Amygdala (tissue), 56 donors: ENCODE results near the gene LSM10.

ENCODE experiments used
- DNase-seq, 56 donors: peaks; one replicate each; lab custom pipeline; 2025; lab: John Stamatoyannopoulos, UW

Gene LSM10

GRCh38 chr1:36411674-36412648 is 14.3 kb upstream of the LSM10 start:
- DNase-seq: peak in 7 of 56 donors; percentile 7 to 44 (median 13)

GRCh38 chr1:36408479-36408878 is 10.8 kb upstream of the LSM10 start:
- no peak for DNase-seq

GRCh38 chr1:36406440-36406839 is 8.7 kb upstream of the LSM10 start:
- no peak for DNase-seq

GRCh38 chr1:36402504-36402890 is 4.8 kb upstream of the LSM10 start:
- no peak for DNase-seq

GRCh38 chr1:36401602-36402503 is 4.1 kb upstream of the LSM10 start:
- no peak for DNase-seq

- DNase-seq: peak in 36 of 56 donors; percentile 7 to 58 (median 26)
Measured at GRCh38 chr1:36400825-36401601, 3.3 kb upstream of the LSM10 start.

GRCh38 chr1:36400514-36400824 is 2.8 kb upstream of the LSM10 start:
- DNase-seq: no peak

GRCh38 chr1:36398370-36398977 is 766 bp upstream of the LSM10 start:
- no peak for DNase-seq

GRCh38 chr1:36397083-36397377 is 678 bp downstream of the LSM10 start:
- no peak for DNase-seq

GRCh38 chr1:36396359-36396758 is 1.3 kb downstream of the LSM10 start:
- no peak for DNase-seq

GRCh38 chr1:36393686-36394085 is 4.0 kb downstream of the LSM10 start:
- no peak for DNase-seq

- DNase-seq: no peak
Measured at GRCh38 chr1:36392836-36393235, 4.9 kb downstream of the LSM10 start.

- DNase-seq: no peak
Measured at GRCh38 chr1:36391271-36391670, 6.4 kb downstream of the LSM10 start.

- DNase-seq: no peak
Measured at GRCh38 chr1:36390411-36390810, 7.3 kb downstream of the LSM10 start.

- DNase-seq: no peak
Measured at GRCh38 chr1:36389999-36390398, 7.7 kb downstream of the LSM10 start.

GRCh38 chr1:36389261-36389660 is 8.4 kb downstream of the LSM10 start:
- DNase-seq: no peak

- peak in 9 of 56 donors; percentile 12 to 53 (median 20) for DNase-seq
Measured at GRCh38 chr1:36387141-36387949, 10.4 kb downstream of the LSM10 start.

GRCh38 chr1:36386265-36387140 is 11.2 kb downstream of the LSM10 start:
- DNase-seq: peak in 54 of 56 donors; percentile 34 to 93 (median 76)
